WTC11 (cell line): ENCODE measurements around the gene ATP13A2. TPM values are rescaled to one million over a fixed set of nuclear protein-coding genes. Genes with fewer than 3 reads are reported as not detected.

Experiments
- ATAC-seq: fragments of 200-7000 bp; cut with Tn5 transposase; 2 replicates; pipeline ENCODE4 v1.10.0; 2021; ENCODE audit warnings: mild to moderate bottlenecking, moderate library complexity
- CTCF ChIA-PET: fragments of 300-600 bp; sonication (Branson Sonifier 250); formaldehyde crosslinking; loops from one replicate; lab custom pipeline; 2021; ENCODE audit warnings: antibody characterized with exemption; lab: Charles Lee
- POLR2A ChIA-PET: fragments of 350-600 bp; sonication (Branson Sonifier 250); formaldehyde crosslinking; loops from one replicate; lab custom pipeline; 2021; ENCODE audit warnings: antibody characterized with exemption; lab: Charles Lee
- DNase-seq: peaks from one replicate; pipeline ENCODE4 v3.0.0; 2021; ENCODE audit warnings: low spot score
- H3K27ac Mint-ChIP-seq: 2 replicates; pipeline ENCODE4 v1.8.0; 2021; ENCODE audit warnings: mixed read lengths
- H3K27me3 Mint-ChIP-seq: 2 replicates; pipeline ENCODE4 v1.8.0; 2021; ENCODE audit warnings: low read depth, mild to moderate bottlenecking, moderate library complexity, mixed read lengths
- H3K36me3 Mint-ChIP-seq: 2 replicates; pipeline ENCODE4 v1.8.0; 2021; ENCODE audit warnings: mixed read lengths
- H3K4me1 Mint-ChIP-seq: 2 replicates; pipeline ENCODE4 v1.8.0; 2022; ENCODE audit warnings: mixed read lengths
- H3K4me3 Mint-ChIP-seq: 2 replicates; pipeline ENCODE4 v1.8.0; 2021; ENCODE audit warnings: mild to moderate bottlenecking, moderate library complexity, mixed read lengths
- H3K9me3 Mint-ChIP-seq: 2 replicates; pipeline ENCODE4 v1.8.0; 2021; ENCODE audit warnings: mixed read lengths
- AR ChIP-seq: fragments of 250-450 bp; sonication (Bioruptor Pico); IDR thresholded peaks from 2 replicates; pipeline ENCODE4 v1.9.0; 2021; ENCODE audit warnings: mild to moderate bottlenecking
- CBFB ChIP-seq: sonication (generic); formaldehyde crosslinking; IDR thresholded peaks from 2 replicates; pipeline ENCODE4 v1.8.1; 2022; ENCODE audit warnings: mild to moderate bottlenecking, low read depth, missing genetic modification reagents
- CREB1 ChIP-seq: sonication (generic); formaldehyde crosslinking; IDR thresholded peaks from 2 replicates; pipeline ENCODE4 v1.8.0; 2023; ENCODE audit warnings: mild to moderate bottlenecking, missing genetic modification reagents
- FOXK1 ChIP-seq: sonication (generic); formaldehyde crosslinking; IDR thresholded peaks from 2 replicates; pipeline ENCODE4 v1.8.0; 2022; ENCODE audit warnings: mild to moderate bottlenecking, moderate library complexity, missing genetic modification reagents
- FOXP1 ChIP-seq: sonication (generic); formaldehyde crosslinking; IDR thresholded peaks from 2 replicates; pipeline ENCODE4 v1.8.0; 2022; ENCODE audit warnings: missing genetic modification reagents, mild to moderate bottlenecking, moderate library complexity, borderline replicate concordance
- GABPB1 ChIP-seq: sonication (generic); formaldehyde crosslinking; IDR thresholded peaks from 2 replicates; pipeline ENCODE4 v1.8.1; 2023; ENCODE audit warnings: mild to moderate bottlenecking, missing genetic modification reagents
- GRHL2 ChIP-seq: fragments of 250-450 bp; sonication (Bioruptor Pico); IDR thresholded peaks from 2 replicates; pipeline ENCODE4 v1.8.0; 2022; ENCODE audit warnings: mild to moderate bottlenecking, moderate library complexity; ENCODE audit not compliant: insufficient replicate concordance, severe bottlenecking
- IRF1 ChIP-seq: sonication (generic); formaldehyde crosslinking; IDR thresholded peaks from 2 replicates; pipeline ENCODE4 v1.8.0; 2023; ENCODE audit warnings: missing genetic modification reagents
- JAZF1 ChIP-seq: fragments of 250-450 bp; sonication (Bioruptor Pico); IDR thresholded peaks from 2 replicates; pipeline ENCODE4 v1.9.0; 2021; ENCODE audit warnings: moderate library complexity, mild to moderate bottlenecking, inconsistent platforms
- MYBL2 ChIP-seq: sonication (generic); formaldehyde crosslinking; IDR thresholded peaks from 2 replicates; pipeline ENCODE4 v1.8.1; 2023; ENCODE audit warnings: mild to moderate bottlenecking, moderate library complexity, missing genetic modification reagents
- NFE2L1 ChIP-seq: sonication (generic); formaldehyde crosslinking; IDR thresholded peaks from 2 replicates; pipeline ENCODE4 v1.8.1; 2023; ENCODE audit warnings: missing genetic modification reagents
- NR2C2 ChIP-seq: sonication (generic); formaldehyde crosslinking; IDR thresholded peaks from 2 replicates; pipeline ENCODE4 v1.8.0; 2022; ENCODE audit warnings: mild to moderate bottlenecking, missing genetic modification reagents
- SMAD3 ChIP-seq: sonication (generic); formaldehyde crosslinking; IDR thresholded peaks from 2 replicates; pipeline ENCODE4 v1.8.0; 2022; ENCODE audit warnings: missing genetic modification reagents, mild to moderate bottlenecking, borderline replicate concordance
- ZNF281 ChIP-seq: sonication (generic); formaldehyde crosslinking; IDR thresholded peaks from 2 replicates; pipeline ENCODE4 v1.8.0; 2023; ENCODE audit warnings: mild to moderate bottlenecking, missing genetic modification reagents
- total RNA-seq: library from RNA; stranded (reverse); gene quantifications from 3 replicates; pipeline ENCODE4 v1.2.3, GENCODE V29; 2021
- TF ChIP-seq, protein P1 (sequence below): sonication (generic); formaldehyde crosslinking; IDR thresholded peaks from 2 replicates; pipeline ENCODE4 v1.8.1; 2022; ENCODE audit warnings: low read depth, missing genetic modification reagents, borderline replicate concordance
- TF ChIP-seq, protein P2 (sequence below): sonication (generic); formaldehyde crosslinking; IDR thresholded peaks from 2 replicates; pipeline ENCODE4 v1.8.0; 2022; ENCODE audit warnings: mild to moderate bottlenecking, missing genetic modification reagents
- TF ChIP-seq, protein P3 (sequence below): sonication (generic); formaldehyde crosslinking; IDR thresholded peaks from 2 replicates; pipeline ENCODE4 v1.8.1; 2022; ENCODE audit warnings: mild to moderate bottlenecking, moderate library complexity, missing genetic modification reagents

Gene ATP13A2
- total RNA-seq, 1 experiment from 2014 or later, result 95.9 TPM

DNA sequence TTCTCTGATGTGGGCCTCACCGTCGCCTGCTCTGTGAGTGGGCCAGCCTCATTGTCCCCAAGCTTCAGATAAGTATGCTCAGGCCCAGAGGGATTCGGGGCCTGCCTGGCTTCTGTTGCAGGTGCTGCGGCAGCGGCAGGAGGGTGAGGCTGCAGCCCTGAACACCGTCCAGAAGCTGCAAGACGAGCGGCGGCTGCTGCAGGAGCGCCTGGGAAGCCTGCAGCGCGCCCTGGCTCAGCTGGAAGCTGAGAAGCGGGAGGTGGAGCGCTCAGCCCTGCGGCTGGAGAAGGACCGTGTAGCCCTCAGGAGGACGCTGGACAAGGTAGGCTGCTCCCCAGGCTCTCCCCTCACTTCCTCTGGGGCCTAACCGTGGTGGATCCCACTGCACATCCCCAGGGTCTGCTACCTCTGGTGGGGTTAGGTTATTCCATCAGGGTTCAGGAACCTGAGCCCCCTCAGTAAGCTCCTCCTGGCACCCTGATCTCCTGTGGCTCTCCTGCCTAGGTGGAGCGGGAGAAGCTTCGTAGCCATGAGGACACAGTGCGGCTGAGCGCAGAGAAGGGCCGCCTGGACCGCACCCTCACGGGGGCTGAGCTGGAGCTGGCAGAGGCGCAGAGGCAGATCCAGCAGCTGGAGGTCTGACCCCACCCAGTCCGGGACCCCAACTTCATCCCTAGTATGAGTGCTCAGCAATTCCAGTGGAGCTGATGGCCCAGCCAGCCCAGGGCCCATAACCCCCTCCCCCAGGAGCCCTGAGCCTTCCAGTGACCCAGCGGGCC is 41.4 kb downstream of the ATP13A2 start:
- Mint-ChIP-seq H3K27ac (peak overlapping the region; percentile 53), H3K36me3 (peaks cover 20% of the 10 kb centered on the region), H3K4me1 (peaks cover 18% of the 10 kb centered on the region), H3K9me3 (no peaks in the 10 kb centered on the region), H3K4me3 (no peak overlapping the region), H3K27me3 (no peaks in the 10 kb centered on the region)
- ChIA-PET POLR2A (interaction anchor here (0.6 kb wide), 1 partner anchor 46 kb away, joined by 5 read pairs; no protein-coding TSS in a partner anchor), CTCF (interaction anchor here (0.6 to 3.7 kb wide), 3 partner anchors 10 to 16 kb away, joined by 3 to 20 read pairs (median 8); no protein-coding TSS in a partner anchor)
- no peak for DNase-seq
- no peak for ATAC-seq
- TF ChIP-seq FOXP1 (CRISPR knock-in tag) (no peak), CREB1 (no peak), ZNF281 (no peak), NFE2L1 (CRISPR knock-in tag) (no peak), GABPB1 (CRISPR knock-in tag) (no peak), MYBL2 (no peak), SMAD3 (CRISPR knock-in tag) (no peak), GRHL2 (CRISPR knock-in tag) (no peak), NR2C2 (CRISPR knock-in tag) (no peak), IRF1 (CRISPR knock-in tag) (no peak), FOXK1 (CRISPR knock-in tag) (no peak), CBFB (CRISPR knock-in tag) (no peak), JAZF1 (CRISPR knock-in tag) (no peak), AR (CRISPR knock-in tag) (no peak)
- TF ChIP-seq, protein P1, sequence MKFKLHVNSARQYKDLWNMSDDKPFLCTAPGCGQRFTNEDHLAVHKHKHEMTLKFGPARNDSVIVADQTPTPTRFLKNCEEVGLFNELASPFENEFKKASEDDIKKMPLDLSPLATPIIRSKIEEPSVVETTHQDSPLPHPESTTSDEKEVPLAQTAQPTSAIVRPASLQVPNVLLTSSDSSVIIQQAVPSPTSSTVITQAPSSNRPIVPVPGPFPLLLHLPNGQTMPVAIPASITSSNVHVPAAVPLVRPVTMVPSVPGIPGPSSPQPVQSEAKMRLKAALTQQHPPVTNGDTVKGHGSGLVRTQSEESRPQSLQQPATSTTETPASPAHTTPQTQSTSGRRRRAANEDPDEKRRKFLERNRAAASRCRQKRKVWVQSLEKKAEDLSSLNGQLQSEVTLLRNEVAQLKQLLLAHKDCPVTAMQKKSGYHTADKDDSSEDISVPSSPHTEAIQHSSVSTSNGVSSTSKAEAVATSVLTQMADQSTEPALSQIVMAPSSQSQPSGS, result no peak
- TF ChIP-seq, protein P2, sequence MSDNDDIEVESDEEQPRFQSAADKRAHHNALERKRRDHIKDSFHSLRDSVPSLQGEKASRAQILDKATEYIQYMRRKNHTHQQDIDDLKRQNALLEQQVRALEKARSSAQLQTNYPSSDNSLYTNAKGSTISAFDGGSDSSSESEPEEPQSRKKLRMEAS, result no peak
- TF ChIP-seq, protein P3, sequence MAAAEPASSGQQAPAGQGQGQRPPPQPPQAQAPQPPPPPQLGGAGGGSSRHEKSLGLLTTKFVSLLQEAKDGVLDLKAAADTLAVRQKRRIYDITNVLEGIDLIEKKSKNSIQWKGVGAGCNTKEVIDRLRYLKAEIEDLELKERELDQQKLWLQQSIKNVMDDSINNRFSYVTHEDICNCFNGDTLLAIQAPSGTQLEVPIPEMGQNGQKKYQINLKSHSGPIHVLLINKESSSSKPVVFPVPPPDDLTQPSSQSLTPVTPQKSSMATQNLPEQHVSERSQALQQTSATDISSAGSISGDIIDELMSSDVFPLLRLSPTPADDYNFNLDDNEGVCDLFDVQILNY (CRISPR knock-in tag), result no peak
